Fibroblast of pulmonary artery (primary cell): Measurements from ENCODE around the gene TUBB3.

Experiments used
- DNase-seq: peaks from one replicate; pipeline ENCODE4 v3.0.0-alpha.2; 2010; ENCODE audit warnings: low read depth
- H3K4me3 ChIP-seq: replicated peaks from 2 replicates; pipeline ENCODE4 v1.5.1; 2011; ENCODE audit warnings: low read depth, mild to moderate bottlenecking, control low read depth, low read length, moderate library complexity
- TF ChIP-seq, protein P1 (sequence below): IDR thresholded peaks from 2 replicates; pipeline ENCODE4 v1.5.1; 2011; ENCODE audit warnings: mild to moderate bottlenecking, control low read depth, low read length, inconsistent platforms; ENCODE audit errors: missing control alignments

TUBB3 gene

DNA sequence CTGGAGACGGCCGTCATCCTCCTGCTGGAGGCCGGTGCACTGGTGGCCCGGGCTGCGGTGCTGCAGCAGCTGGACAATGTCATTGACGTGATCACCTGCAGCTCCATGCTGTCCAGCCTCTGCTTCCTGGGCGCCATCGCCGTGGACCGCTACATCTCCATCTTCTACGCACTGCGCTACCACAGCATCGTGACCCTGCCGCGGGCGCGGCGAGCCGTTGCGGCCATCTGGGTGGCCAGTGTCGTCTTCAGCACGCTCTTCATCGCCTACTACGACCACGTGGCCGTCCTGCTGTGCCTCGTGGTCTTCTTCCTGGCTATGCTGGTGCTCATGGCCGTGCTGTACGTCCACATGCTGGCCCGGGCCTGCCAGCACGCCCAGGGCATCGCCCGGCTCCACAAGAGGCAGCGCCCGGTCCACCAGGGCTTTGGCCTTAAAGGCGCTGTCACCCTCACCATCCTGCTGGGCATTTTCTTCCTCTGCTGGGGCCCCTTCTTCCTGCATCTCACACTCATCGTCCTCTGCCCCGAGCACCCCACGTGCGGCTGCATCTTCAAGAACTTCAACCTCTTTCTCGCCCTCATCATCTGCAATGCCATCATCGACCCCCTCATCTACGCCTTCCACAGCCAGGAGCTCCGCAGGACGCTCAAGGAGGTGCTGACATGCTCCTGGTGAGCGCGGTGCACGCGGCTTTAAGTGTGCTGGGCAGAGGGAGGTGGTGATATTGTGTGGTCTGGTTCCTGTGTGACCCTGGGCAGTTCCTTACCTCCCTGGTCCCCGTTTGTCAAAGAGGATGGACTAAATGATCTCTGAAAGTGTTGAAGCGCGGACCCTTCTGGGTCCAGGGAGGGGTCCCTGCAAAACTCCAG is 3.4 kb upstream of the TUBB3 start:
- TF ChIP-seq, protein P1, sequence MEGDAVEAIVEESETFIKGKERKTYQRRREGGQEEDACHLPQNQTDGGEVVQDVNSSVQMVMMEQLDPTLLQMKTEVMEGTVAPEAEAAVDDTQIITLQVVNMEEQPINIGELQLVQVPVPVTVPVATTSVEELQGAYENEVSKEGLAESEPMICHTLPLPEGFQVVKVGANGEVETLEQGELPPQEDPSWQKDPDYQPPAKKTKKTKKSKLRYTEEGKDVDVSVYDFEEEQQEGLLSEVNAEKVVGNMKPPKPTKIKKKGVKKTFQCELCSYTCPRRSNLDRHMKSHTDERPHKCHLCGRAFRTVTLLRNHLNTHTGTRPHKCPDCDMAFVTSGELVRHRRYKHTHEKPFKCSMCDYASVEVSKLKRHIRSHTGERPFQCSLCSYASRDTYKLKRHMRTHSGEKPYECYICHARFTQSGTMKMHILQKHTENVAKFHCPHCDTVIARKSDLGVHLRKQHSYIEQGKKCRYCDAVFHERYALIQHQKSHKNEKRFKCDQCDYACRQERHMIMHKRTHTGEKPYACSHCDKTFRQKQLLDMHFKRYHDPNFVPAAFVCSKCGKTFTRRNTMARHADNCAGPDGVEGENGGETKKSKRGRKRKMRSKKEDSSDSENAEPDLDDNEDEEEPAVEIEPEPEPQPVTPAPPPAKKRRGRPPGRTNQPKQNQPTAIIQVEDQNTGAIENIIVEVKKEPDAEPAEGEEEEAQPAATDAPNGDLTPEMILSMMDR, result no peak

DNA sequence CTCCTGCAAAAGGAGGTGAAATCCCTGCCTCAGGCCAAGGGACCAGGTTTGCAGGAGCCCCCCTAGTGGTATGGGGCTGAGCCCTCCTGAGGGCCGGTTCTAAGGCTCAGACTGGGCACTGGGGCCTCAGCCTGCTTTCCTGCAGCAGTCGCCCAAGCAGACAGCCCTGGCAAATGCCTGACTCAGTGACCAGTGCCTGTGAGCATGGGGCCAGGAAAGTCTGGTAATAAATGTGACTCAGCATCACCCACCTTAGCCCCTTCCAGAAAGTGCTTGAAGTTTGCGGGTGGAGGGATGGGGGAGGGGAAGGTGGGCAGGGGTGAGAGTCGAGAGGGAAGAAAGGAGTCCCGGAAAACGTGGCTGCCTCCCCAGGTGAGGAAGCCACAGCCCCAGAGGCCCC is 2.4 kb upstream of the TUBB3 start:
- TF ChIP-seq, protein P1, result no peak
- DNase-seq, result no peak
- no peak overlapping the region for H3K4me3 ChIP-seq

More for the DNA sequence above, 3.4 kb upstream of the TUBB3 start:
- DNase-seq, result no peak
- no peak overlapping the region for H3K4me3 ChIP-seq

DNA sequence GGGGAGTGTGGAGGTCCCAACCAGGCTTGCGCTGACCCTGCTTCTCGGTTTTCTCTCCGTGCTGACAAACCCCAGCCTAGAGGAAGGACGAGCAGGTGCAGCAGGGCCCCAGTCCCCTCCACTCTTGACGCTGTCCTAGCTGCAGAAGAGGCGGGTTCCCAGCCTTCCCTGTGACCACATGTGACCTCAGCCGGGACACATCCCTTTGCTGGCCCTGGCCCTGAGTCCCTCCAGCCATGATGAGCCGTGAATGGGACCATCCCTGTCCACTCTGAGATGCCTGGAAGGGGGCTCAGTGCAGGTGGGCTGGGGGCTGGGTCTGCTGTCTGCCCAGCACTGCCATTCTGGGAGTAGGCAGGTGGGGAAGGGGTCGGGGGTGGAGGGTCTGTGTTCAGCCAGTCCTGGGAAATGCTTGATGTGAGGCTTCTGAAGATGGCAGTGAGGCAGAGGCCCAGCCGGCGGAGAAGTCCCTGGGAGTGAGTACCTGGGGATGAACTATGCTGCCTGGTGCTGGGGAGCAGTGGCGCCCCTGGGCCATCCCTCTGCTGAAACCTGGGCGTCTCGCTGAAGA is 1.9 kb upstream of the TUBB3 start:
- TF ChIP-seq, protein P1, result no peak
- DNase-seq, result no peak
- H3K4me3 ChIP-seq, result peak overlapping the region; percentile 83

DNA sequence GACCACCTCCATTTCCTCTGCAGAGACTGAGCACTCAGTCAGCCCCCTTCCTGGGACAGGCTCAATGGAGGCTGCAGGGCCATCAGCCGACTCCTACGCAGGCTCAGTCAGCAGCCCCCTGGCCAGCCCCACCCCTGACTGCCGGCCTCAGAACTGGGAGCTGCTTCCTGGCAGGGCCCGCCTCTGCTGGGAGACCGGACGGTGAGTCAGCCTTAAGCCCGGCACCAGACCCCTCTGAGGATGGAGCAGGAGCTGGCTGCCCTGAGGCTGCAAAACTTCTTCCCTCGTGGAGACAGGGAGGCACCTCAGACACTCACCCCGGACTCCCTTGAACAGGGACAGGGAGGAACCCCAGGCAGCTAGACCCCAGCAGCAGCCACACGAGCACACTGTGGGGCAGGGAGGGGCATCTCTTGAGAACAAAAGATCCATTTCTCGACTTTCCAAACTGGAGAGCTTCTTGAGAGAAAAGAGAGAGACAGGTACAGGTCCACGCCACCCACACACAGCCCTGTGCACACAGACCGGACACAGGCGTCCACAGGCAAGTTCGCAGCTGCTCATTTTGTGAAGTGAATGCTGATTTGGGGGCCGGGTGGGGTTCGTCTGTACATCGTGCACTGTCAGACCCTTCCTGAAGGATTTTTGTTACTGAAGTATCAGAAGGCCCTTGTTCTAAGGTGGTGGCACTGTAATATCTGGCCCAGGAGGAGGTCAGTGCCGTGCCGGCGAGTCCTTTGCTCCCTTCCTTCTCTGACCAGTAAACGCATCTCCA is 1.3 kb upstream of the TUBB3 start:
- peak; percentile 93 for DNase-seq
- TF ChIP-seq, protein P1, result no peak
- peak overlapping the region; percentile 83 for H3K4me3 ChIP-seq

DNA sequence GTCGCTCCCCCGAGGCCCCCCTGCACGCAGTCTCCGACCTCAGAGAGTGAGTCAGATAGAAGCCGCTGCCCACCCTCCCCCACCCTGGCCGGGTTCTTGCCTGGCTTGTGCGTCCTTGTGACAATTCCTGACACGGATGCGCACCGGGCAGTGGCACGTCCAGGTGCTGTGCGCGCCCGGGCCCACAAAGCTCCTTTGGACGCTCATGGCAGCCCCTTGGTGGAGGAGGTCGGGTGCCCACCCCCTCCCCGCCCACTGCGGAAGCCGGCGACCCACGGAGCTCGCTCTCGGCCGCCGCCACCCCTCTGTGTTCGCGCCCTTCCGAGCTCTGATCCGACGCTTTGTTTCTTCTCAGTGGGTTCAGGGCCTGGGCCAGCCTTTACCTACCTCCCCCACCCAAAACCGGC is 662 bp upstream of the TUBB3 start:
- peak overlapping the region; percentile 83 for H3K4me3 ChIP-seq
- TF ChIP-seq, protein P1, result no peak
- DNase-seq, result peak; percentile 90

DNA sequence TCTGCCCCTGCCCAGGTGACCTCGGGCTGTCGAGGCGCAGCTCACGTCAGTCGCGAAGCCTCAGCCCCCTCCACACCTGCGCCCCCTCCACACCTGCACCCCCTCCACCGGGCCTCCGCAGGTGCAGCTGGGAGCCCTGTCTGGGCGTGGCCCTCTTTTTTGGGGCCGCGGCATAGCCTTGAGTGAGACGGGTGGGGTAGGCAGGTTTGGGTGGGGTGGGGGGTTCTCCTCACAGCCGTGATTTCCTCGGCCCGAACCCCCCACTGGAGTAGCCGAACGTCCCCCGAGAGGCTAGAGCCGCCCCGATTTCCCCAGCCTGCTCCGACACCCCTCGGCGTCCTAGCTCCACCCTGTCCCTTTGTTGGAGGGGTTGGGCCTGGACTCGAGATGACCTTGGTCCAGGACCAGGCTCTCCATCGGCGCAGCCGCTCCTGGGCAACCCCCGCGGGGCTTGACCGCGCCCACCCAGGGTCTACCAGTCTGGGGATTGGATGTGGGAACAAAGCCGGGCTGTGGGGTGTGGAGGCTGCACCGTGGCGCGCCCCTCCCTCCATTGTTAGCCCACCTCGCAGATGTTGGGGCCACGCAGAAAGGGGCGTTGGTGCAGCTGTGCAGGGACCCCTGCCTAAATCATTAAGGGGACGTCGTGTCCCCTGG is 626 bp downstream of the TUBB3 start:
- peak overlapping the region; percentile 68 for H3K4me3 ChIP-seq
- TF ChIP-seq, protein P1, result no peak
- DNase-seq, result no peak
